HG02970 (cell line): ENCODE data around the gene FGF19.

Experiments
- ATAC-seq: cut with Tn5 transposase; IDR thresholded peaks from one replicate; pipeline ENCODE4 v1.9.1; 2021; ENCODE audit warnings: mild to moderate bottlenecking, moderate library complexity, moderate number of reproducible peaks; ENCODE audit not compliant: unreplicated experiment, low FRiP score

Gene FGF19

GRCh38 chr11:69703768-69704507 lies at the start of gene FGF19:
Gene FGF19, minus strand, starts transcription at chr11:69704022. Its CDS starts 146 bp downstream, at chr11:69703876.
- no peak for ATAC-seq

GRCh38 chr11:69752890-69753289 lies 49.1 kb upstream of the FGF19 start:
- ATAC-seq: no peak

- ATAC-seq: no peak
These were observed 47.2 kb upstream of the FGF19 start for GRCh38 chr11:69750875-69751597.

GRCh38 chr11:69750108-69750850 lies 46.5 kb upstream of the FGF19 start:
- no peak for ATAC-seq

GRCh38 chr11:69748637-69749036 lies 44.8 kb upstream of the FGF19 start:
- no peak for ATAC-seq

GRCh38 chr11:69746752-69747742 lies 43.2 kb upstream of the FGF19 start:
- no peak for ATAC-seq

GRCh38 chr11:69746140-69746539 lies 42.3 kb upstream of the FGF19 start:
- ATAC-seq: no peak

- ATAC-seq: no peak
These were observed 41.4 kb upstream of the FGF19 start for GRCh38 chr11:69745201-69745600.

- no peak for ATAC-seq
These were observed 40.6 kb upstream of the FGF19 start for GRCh38 chr11:69744435-69744834.

- ATAC-seq: no peak
These were observed 31.0 kb upstream of the FGF19 start for GRCh38 chr11:69734841-69735240.

- no peak for ATAC-seq
These were observed 30.5 kb upstream of the FGF19 start for GRCh38 chr11:69734367-69734766.

- ATAC-seq: no peak
These were observed 29.1 kb upstream of the FGF19 start for GRCh38 chr11:69732910-69733309.

- no peak for ATAC-seq
These were observed 27.3 kb upstream of the FGF19 start for GRCh38 chr11:69731110-69731509.

GRCh38 chr11:69730500-69730899 lies 26.7 kb upstream of the FGF19 start:
- ATAC-seq: no peak

- ATAC-seq: no peak
These were observed 25.4 kb upstream of the FGF19 start for GRCh38 chr11:69729252-69729651.

- ATAC-seq: no peak
These were observed 23.4 kb upstream of the FGF19 start for GRCh38 chr11:69727266-69727665.

- no peak for ATAC-seq
These were observed 22.7 kb upstream of the FGF19 start for GRCh38 chr11:69726481-69726880.

- no peak for ATAC-seq
These were observed 22.2 kb upstream of the FGF19 start for GRCh38 chr11:69726019-69726418.

- ATAC-seq: no peak
These were observed 17.9 kb upstream of the FGF19 start for GRCh38 chr11:69721745-69722144.

- no peak for ATAC-seq
These were observed 17.3 kb upstream of the FGF19 start for GRCh38 chr11:69721106-69721505.
